ENCODE data around the gene STX11.
"Not testable (repeated sequence)": the region's sequence is repeated elsewhere in the genome, so short reads cannot be mapped to it uniquely, and the experiment has no call there.

Gene STX11

DNA sequence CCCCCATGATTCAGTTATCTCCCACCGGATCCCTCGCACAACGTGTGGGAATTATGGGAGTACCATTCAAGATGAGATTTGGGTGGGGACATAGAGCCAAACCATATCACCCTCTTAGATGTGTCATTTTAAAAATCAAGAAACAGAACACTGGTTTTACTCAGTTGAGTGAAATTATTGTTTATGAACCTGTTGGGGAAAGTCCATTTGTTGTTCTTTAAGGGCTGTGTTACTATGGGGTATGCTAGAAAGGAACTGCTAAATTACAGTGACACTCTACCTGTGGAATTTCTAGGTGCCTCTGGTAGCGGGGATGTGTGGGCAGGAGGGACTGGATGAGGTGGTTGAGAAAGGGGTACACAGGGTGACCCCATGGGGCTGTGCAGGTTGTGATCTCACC lies 28.9 kb downstream of the STX11 start:
- DNase-seq = no peak

DNA sequence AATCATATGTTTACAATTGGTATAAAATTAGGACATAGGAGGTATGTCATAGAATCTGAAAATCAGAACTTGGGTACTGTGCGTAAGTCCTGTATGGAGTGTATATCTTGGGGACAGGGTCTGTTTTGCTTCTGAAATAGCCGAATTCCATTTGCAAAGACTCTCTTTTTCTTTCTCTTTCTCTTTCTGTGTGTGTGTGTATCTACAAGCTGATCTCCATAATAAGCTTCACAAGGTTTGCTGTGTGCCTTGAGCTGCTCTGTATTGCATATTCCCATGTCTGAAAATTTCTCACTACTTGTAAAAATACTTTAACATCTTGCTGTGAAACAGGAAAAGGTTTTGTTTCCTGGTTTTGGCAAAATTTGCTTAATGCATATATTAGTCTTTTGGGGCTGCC lies 29.5 kb downstream of the STX11 start:
- DNase-seq = no peak

DNA sequence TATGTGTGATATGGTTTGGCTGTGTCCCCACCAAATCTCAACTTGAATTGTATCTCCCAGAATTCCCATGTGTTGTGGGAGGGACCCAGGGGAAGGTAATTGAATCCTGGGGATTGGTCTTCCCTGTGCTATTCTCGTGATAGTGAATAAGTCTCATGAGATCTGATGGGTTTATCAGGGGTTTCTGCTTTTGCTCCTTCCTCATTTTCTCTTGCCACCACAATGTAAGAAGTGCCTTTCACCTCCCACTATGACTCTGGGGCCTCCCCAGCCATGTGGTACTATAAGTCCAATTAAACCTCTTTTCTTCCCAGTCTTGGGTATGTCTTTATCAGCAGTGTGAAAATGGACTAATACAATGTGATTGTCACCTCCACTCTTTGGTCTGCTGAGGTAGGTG lies 30.0 kb downstream of the STX11 start:
- DNase-seq = not testable (repeated sequence)

DNA sequence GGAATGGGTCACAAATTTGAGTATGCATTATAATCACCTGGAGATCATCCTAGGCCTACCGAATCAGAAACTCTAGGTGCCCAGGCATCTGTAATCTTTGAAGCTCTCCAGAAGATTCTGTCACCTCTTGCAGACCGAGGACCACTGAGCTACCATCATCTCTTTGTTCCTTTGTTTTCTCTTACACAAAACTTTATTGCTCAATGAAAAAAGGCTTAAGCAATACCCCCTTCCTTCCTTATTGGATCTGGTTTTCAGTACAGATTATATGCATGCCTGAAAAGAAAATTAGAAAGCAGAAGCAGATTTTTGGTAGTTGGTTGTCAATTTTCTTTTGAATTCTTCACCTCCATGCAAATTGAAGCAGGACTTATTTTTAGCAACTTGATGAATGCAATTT lies 31.3 kb downstream of the STX11 start:
- DNase-seq = no peak

DNA sequence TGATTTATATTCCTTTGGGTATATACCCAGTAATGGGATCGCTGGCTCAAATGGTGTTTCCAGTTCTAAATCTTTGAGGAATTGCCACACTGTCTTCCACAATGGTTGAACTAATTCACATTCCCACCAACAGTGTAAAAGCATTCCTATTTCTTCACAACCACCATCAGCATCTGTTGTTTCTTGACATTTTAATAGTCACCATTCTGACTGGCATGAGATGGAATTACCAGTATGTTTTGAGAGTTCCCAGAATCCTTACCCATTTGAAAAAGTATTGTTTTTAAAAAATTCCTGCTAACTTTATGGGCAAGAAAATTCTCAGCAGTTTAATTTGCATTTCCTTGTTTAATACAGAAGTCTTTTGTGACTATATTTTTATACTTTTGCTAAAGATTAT lies 33.9 kb downstream of the STX11 start:
- not testable (repeated sequence) for DNase-seq

DNA sequence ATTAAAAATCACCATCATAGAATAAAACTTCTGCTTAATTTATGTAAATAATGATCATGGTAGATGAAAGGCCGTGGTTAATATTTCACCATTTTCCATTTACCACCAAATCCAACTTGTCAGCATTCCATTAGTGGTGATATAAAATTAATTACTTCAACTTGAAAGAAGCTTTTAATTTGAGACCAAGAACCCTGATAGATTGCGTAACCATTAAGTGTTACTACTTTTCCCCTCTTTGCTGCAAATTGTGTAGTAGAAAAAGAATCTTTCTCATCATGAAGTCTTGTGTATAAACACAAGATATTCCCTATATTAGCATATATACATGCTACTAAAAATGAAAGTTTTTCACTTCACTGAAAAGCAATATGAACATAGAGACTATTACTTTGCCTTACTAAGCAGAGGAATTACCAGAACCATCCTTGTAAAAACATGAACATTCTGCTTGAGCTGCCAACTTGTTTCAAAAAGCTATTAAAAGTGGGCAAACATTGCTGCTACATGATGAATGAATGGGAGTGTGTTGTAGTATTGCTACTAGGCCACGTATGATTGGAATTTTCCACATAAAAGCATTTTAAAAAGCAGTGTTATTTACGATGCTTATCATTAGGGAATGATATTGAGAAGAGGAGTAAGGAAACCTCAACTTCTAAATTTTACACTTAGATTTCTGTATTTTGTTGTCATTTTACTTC lies 35.0 kb downstream of the STX11 start:
- DNase-seq = no peak

DNA sequence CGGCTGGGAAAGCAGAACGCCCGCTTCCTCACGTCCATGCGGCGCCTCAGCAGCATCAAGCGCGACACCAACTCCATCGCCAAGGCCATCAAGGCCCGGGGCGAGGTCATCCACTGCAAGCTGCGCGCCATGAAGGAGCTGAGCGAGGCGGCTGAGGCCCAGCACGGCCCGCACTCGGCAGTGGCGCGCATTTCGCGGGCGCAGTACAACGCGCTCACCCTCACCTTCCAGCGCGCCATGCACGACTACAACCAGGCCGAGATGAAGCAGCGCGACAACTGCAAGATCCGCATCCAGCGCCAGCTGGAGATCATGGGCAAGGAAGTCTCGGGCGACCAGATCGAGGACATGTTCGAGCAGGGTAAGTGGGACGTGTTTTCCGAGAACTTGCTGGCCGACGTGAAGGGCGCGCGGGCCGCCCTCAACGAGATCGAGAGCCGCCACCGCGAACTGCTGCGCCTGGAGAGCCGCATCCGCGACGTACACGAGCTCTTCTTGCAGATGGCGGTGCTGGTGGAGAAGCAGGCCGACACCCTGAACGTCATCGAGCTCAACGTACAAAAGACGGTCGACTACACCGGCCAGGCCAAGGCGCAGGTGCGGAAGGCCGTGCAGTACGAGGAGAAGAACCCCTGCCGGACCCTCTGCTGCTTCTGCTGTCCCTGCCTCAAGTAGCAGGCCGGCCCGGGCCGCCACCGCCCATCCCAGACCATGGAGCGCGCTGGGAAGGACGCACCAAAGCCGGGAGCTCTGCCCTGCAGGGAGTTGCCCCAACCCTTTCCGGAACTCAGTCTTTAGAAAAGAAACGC lies 36.7 kb downstream of the STX11 start:
- DNase-seq = no peak

DNA sequence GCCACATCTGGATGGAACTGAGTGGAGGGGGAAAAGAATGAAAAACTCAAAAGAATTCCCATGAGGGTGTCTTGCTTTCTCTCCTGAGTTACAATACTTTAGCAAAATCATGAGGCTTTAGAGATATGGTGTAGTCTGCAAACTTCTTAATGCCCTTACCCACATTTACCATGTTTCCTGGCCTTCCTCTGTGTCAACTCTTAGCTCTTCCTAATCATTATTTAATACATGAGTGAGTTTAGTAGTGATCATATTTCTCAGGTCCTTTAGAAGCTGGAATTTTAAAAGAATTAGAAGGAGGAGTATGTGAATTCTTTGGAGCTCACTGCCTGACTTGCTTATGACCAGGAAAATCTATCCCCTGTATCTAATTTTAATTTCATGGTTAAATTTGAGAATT lies 39.0 kb downstream of the STX11 start:
- DNase-seq = no peak

DNA sequence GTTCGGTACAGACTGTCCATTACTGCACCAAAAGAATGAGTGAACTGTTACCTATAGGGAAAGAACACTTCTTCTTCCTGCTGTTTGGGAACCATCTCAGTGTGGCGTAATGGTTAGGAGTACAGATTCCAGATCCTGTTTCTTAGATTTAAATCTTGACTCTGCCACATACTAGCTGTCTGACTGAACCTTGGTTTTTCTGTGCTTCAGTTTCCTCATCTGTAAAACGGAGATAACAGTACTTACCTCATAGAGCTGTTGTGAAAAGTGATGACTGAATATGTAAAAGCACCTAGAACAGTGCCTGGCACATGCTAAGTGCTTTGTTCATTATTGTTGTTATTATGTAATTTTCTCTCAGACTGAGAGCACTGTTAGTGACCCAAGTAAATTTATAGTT lies 39.8 kb downstream of the STX11 start:
- no peak for DNase-seq

DNA sequence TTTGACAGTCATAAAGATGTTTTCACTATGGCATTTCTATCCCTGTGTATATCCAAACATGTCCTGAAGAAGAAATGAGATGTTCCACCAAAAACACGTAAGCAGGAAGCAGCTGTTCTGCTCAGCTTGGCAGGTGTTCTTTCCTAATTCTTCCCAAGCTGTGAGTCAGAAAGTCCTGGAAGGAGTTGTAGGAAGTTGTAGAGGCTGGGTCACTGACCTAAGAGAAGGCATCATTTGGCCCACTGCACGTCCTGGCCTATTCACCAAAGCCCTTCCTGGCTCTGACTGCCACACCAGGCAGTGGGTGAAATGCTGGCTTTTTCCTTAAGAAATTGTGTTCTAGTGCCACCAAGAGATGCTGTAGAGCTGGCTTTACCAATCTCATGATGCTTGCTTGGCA lies 40.3 kb downstream of the STX11 start:
- no peak for DNase-seq

DNA sequence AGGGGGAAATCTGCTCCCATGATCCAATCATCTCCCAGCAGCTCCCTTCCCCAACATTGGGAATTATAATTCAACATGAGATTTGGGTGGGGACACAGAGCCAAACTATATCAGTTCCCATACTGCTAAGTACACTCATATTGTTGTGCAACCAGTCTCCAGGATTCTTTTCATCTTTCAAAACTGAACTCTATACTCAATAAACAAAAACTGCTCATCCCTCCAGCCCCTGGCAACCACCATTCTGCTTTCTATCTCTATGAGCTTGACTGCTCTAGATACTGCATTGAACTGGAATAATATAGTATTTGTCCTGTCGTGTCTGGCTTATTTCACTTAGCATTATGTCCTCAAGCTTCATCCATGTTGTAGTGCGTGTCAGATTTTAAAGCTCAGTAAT lies 42.9 kb downstream of the STX11 start:
- DNase-seq = no peak

DNA sequence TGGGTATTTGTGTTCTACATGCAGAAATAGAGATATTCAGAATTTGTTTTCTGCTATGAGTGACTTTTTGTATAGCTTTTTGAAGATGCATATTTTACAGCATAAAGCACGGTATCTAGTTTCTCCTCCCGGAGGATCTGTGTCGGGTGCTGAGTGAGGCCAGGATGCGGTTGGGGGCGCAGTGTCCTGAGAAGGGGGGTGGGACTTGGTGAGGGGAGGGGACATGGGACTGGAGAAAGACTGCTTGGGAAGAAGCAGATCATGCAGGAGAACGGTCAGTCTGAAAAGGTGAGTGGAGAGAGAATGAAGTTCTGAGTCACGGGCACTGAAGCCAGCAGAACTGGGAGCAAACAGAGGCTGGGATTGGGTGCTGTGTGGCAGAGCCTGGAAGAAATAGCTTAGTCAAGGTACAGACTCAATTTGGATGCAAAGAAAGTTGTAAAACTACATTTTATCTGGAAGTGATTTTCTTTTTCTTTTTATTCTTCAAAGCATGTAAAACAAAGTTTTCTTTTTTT lies 44.0 kb downstream of the STX11 start:
- no peak for DNase-seq

DNA sequence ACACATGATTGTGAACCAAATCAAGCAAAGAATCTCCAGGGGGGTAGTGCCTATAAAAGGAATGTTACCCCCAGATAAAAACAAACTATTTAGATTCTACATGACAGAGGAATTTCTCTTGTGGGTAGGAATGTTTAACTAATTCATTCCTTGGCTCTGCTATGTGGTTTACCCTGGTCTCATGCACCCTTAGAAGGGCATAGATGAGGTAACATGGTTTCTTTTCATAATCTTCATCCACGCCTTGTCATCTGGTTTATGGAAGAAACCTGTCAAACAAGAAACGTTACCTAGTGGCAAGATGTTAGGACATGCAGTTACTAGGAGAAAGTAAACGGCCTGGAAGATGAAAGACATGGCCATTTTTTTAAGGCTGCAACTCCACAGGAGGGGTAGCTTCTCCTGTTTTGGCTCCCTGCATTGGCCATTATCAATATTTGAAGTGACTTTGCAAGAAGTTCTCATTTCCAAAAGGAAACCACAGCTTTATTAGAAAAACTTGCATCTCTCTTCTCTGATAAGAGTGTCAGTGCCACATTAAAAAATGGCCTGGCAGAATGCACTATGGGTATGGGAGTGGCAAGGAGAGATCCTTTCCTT lies 45.5 kb downstream of the STX11 start:
- no peak for DNase-seq

DNA sequence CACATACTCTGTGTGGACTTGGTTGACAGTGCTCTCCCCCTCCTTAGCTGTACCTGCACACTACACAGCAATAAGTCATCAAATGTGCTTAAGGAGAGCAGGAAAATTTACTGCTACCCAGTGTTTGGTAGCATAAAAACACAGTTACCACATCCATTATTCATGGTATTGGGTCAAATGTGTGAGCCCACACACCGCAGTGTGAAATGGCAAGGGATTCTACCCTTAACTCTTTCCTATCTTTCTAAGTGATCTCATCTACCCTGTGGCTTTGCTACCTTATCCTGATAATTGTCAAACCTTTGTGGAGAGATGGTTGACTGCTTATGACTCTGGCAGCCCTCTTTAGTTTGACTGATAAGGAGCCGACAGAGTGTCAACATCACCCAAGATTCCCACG lies 47.6 kb downstream of the STX11 start:
- no peak for DNase-seq

DNA sequence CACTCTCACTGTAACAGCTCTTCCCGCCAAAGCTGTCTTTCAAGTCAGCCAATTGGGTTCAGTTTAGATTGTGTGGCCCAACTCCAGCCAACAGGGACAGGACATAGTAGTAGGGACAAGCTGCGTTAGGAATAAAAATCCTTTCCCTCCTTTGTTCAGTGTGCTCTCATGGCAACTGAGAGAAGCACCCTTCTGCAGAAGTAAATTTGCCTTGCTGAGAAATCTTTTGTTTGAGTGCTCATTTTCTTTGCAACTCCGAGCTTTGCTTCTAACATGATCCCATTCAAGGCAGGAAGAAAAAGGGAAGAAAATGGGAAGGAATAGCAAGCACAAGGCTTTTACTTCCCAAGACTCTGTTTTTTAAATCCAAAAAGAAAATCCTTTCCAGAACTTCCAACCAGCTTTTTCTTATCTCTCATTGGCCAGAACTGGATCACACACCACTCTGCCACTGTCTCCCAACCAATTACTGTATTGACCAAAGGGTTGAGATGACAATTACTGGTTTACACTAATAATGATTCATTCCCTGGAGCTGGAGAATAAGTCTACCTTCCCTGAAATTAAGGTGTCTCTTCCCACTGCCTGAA lies 52.7 kb downstream of the STX11 start:
- DNase-seq = no peak

DNA sequence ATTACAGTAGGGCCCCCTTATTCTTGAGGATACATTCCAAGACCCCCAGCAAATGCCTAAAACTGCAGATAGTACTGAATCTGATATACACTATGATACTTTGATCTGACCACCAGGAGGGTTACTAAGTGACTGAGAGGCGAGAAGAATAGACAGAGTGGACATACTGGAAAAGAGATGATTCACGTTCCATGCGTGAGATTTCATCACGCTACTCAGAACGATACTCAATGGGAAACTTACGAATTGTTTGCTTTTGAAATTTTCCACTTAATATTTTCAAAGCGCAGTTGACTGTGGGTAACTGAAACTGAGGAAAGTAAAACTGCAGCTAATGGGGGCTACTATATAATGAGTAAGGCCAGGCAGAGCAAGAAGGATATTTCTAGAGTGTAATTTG lies 60.8 kb downstream of the STX11 start:
- DNase-seq = no peak

DNA sequence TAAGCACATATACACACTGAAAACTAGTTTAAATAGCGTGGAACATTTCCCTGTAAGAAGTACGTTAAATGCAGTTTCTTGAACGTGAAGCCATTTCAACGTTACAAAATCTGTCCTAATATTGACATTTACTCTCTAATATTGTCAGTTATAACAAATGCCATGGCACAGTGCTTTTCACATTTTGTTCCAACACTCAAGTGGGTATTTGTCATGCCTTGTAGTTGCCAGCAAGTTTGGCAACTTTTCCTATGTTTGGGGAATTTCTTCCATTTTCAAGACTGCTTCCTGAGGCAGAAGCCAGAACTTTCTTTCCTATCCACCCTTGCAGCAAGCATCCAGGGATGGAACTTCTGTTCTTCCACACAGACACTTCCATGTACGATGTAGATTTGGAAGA lies 63.0 kb downstream of the STX11 start:
- DNase-seq = no peak

DNA sequence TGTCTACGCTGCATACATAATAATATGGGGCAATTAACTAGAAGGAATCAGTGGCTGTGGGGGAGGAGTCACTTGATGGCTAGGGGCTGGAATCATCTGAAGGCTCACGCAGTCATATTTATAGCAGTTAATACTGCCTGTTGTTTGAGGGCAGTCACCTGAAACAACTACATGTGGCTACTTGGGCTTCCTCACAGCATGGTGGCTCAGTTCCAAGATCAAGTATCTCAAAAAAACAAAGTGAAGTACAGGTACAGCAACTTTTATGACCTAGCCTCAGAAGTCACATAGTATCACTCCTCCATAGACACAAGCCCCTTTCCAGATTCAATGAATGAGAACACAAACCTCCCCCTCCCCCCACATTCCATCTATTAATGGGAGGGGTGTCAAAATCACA lies 63.7 kb downstream of the STX11 start:
- no peak for DNase-seq

DNA sequence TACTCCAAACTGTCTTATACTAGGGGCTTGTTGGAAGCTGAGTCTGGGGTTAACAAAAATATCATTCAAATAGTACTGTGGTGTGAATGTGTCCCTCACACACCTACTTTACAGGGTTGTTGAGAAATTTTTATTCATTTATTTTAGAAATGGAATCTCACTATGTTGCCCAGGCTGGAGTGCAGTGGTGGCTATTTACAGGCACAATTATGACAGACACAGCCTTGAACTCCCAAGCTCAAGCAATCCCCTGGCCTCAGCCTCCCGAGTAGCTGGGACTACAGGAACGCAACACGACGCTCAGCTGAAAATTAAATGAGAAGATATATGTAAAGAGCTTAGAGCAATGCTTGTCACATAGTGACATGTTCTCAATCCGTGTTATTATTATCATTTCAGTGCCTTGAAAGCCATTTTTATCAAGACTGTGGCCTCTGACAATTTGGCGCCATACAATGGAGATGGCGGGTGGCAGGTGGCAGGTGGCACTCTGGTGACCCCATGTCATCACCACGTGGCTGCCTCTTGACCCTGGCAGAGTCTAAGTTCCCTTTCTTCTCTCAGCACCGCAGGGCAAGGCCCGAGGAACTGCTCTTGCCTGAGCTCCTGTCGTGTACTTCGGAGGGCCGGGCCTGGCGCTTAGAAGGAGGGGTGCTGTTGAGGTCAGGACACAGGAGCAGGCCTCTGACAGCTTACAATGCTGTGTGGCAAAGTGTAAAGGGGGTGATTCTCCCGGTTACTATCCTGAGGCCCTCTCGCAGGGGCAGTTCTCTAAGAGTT lies 64.5 kb downstream of the STX11 start:
- DNase-seq = no peak

DNA sequence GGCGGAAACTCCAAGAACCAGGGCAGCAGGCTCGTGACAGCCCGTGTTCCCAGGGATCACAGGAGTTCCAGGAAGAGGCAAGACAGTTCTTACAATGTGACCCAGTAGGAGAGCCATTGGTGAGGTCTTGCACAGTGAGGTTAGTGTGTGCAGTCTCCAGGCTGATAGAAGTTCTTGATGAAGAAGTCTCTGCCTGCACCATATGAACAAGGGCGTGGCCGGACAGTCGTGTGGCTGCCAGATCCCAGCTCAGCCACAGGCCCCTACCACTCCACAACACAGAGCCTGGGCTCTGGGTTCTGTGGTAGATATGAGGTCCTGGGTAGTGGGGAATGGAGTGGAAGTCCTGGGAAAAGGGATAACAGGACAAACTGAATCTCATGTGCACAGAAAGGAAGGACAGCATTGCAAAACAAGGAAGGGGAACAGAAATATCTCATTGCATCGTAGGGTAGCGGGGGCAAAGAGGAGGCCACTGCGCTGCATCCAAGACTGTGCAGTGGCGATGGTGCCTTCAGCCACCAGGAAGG lies 65.2 kb downstream of the STX11 start:
- no peak for DNase-seq

DNA sequence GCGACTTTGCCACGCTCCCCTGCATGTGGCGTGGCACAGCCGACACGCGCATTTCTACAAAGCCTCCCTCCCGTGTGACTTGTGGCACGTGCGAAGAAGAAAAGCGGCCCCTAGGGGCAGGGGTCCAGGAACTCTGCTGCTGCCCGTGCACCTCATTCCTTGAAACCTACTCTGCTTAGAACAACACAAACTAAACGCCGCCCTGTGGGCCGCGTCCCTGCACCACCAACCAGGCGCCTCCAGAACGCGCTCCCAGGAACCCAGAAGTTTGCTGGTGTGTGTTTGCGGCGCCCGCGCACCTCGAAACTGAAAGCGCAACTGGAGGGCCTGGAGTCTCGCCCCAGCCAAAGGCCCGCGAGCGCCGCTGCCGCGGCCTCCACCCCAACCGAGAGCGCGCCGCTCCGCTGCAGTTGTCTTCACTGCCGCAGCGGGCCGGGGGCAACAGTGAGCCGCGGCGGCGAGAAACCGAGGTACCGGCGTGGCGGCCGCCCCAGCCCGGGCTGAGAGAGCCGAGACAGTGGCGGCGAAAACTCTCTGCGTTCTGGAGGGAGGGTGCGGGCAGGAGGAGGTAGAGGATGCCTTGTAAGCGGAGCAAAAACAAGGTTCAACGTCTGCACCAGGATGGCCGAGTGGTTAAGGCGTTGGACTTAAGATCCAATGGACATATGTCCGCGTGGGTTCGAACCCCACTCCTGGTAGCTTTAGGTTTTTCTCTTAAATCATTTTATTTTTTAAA lies 65.8 kb downstream of the STX11 start:
- DNase-seq = peak; percentile 95
